ENCODE data around the gene RPL21.
"Not testable (repeated sequence)": the region's sequence is repeated elsewhere in the genome, so short reads cannot be mapped to it uniquely, and the experiment has no call there.

RPL21 gene

GRCh38 chr13:27251166-27252091, at the start of gene RPL21:
Gene RPL21 (plus strand): TSS chr13:27251558. CDS start chr13:27253777, 2,219 bp downstream.
- Histone ChIP-seq H3K9me3 (ENCODE audit: low read length) (no peaks in the 10 kb centered on the region), H3K4me3 (ENCODE audit: low read length) (peak within 1 kb of the TSS; percentile 78), H2AFZ (ENCODE audit: low read depth, low read length) (peak within 1 kb of the TSS; percentile 29), H3K4me1 (ENCODE audit: insufficient read depth, low read length) (peaks cover 24% of the 10 kb centered on the region), H3K27me3 (ENCODE audit: insufficient read depth, low read length) (no peaks in the 10 kb centered on the region), H3K36me3 (ENCODE audit: insufficient read depth, low read length) (peaks cover 35% of the 10 kb centered on the region)

DNA sequence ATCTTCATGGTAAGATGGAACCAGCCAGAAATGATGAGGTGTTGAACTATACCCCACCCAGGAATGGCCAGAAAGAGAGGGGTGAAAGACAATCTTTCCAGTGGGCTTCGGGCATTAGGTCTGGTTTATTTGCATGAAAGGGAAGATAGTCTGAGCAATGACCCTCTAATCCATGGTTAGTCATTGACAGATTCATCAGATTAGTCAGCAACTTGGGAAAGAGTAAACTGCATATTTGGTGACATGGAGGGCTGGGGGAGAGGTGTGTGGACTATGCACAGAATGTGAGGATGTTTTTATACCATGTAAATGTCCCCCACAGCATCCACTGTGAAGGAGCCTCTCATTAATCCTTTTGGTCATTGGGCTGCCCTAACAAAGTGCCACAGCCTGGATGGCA, 49.7 kb upstream of the RPL21 start:
- H2AFZ ChIP-seq (ENCODE audit: low read depth, low read length) = no peak overlapping the region
- no peaks in the 10 kb centered on the region for H3K36me3 ChIP-seq (ENCODE audit: insufficient read depth, low read length)
- no peaks in the 10 kb centered on the region for H3K27me3 ChIP-seq (ENCODE audit: insufficient read depth, low read length)
- H3K9me3 ChIP-seq (ENCODE audit: low read length) = no peaks in the 10 kb centered on the region
- no peaks in the 10 kb centered on the region for H3K4me1 ChIP-seq (ENCODE audit: insufficient read depth, low read length)
- H3K4me3 ChIP-seq (ENCODE audit: low read length) = no peak overlapping the region

GRCh38 chr13:27203186-27203585, 48.2 kb upstream of the RPL21 start:
- H3K36me3 ChIP-seq (ENCODE audit: insufficient read depth, low read length) = peaks cover 2% of the 10 kb centered on the region
- no peaks in the 10 kb centered on the region for H3K4me1 ChIP-seq (ENCODE audit: insufficient read depth, low read length)
- H2AFZ ChIP-seq (ENCODE audit: low read depth, low read length) = no peak overlapping the region
- H3K27me3 ChIP-seq (ENCODE audit: insufficient read depth, low read length) = no peaks in the 10 kb centered on the region
- H3K9me3 ChIP-seq (ENCODE audit: low read length) = no peaks in the 10 kb centered on the region
- H3K4me3 ChIP-seq (ENCODE audit: low read length) = no peak overlapping the region

- Histone ChIP-seq H3K36me3 (ENCODE audit: insufficient read depth, low read length) (peaks cover 2% of the 10 kb centered on the region), H2AFZ (ENCODE audit: low read depth, low read length) (no peak overlapping the region), H3K27me3 (ENCODE audit: insufficient read depth, low read length) (no peaks in the 10 kb centered on the region), H3K4me3 (ENCODE audit: low read length) (no peak overlapping the region), H3K4me1 (ENCODE audit: insufficient read depth, low read length) (no peaks in the 10 kb centered on the region), H3K9me3 (ENCODE audit: low read length) (no peaks in the 10 kb centered on the region)
These were observed 47.5 kb upstream of the RPL21 start for GRCh38 chr13:27203854-27204253.

GRCh38 chr13:27208514-27208913, 42.8 kb upstream of the RPL21 start:
- Histone ChIP-seq H2AFZ (ENCODE audit: low read depth, low read length) (no peak overlapping the region), H3K4me1 (ENCODE audit: insufficient read depth, low read length) (no peaks in the 10 kb centered on the region), H3K27me3 (ENCODE audit: insufficient read depth, low read length) (no peaks in the 10 kb centered on the region), H3K36me3 (ENCODE audit: insufficient read depth, low read length) (peaks cover 2% of the 10 kb centered on the region), H3K9me3 (ENCODE audit: low read length) (peaks cover 6% of the 10 kb centered on the region), H3K4me3 (ENCODE audit: low read length) (no peak overlapping the region)

DNA sequence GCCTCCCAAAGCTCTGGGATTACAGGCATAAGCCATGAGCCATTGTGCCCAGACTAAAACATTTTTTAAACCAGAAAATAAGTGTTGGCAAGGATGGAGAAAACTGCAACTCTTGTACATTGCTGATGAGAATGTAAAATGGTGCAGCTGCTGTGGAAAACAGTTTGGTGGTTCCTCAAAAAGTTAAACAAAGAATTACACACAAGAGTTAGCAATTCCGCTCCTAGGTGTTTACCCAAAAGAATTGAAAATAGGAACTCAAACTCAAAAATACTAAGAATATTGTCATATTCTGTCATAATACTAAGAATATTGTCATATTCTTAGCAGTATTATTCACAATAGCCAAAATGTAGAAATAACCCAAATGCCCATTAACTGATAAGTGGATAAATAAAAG, 40.1 kb upstream of the RPL21 start:
- Histone ChIP-seq H3K9me3 (ENCODE audit: low read length) (peaks cover 8% of the 10 kb centered on the region), H3K27me3 (ENCODE audit: insufficient read depth, low read length) (no peaks in the 10 kb centered on the region), H2AFZ (ENCODE audit: low read depth, low read length) (no peak overlapping the region), H3K4me1 (ENCODE audit: insufficient read depth, low read length) (no peaks in the 10 kb centered on the region), H3K4me3 (ENCODE audit: low read length) (no peak overlapping the region), H3K36me3 (ENCODE audit: insufficient read depth, low read length) (peaks cover 2% of the 10 kb centered on the region)

DNA sequence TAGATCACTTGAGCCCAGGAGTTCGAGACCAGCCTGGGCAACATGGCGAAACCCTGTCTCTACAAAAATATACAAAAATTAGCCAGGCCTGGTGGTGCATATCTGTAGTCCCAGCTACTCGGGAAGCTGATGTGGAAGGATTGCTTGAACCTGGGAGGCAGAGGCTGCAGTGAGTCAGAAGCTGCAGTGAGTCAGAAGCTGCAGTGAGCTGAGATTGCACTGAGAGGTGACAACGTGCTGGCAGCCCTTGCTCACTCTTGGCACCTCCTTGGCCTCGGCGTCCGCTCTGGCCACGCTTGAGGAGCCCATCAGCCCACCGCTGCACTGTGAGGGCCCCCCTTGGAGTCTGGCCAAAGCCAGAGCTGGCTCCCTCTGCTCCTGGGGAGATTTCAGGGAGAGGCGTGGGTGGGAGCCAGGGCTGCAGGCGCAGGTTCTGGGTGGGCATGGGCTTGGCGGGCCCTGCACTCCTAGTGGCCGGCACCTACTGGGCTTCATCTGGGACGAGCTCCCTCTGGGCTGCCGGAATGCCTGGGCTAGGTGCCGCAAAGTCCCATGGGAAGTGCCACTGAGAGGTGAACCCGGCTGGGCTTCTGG, 39.5 kb upstream of the RPL21 start:
- Histone ChIP-seq H3K4me1 (ENCODE audit: insufficient read depth, low read length) (no peaks in the 10 kb centered on the region), H3K9me3 (ENCODE audit: low read length) (peaks cover 10% of the 10 kb centered on the region), H3K36me3 (ENCODE audit: insufficient read depth, low read length) (peaks cover under 1% of the 10 kb centered on the region), H2AFZ (ENCODE audit: low read depth, low read length) (no peak overlapping the region), H3K27me3 (ENCODE audit: insufficient read depth, low read length) (no peaks in the 10 kb centered on the region), H3K4me3 (ENCODE audit: low read length) (no peak overlapping the region)

DNA sequence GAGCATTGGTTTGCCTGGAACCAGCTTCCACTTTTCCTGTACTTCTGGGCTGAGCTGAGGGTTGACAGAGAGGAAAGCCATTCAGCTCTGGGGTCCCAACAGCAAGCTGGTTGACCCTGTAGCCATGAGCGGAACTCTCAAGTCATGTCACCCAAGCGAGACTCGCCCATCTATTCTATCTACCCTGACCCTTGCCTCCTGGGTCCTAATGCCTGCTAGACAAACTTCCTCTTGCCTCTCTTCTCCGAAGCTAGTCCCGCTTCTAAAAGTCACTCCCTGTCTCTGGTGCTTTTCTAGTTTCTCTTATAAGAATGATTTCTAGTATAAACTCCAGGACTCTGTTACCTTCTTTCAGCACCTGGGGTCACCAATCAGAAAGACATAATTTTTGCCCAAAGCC, 38.0 kb upstream of the RPL21 start:
- not testable (repeated sequence) for H3K36me3 ChIP-seq (ENCODE audit: insufficient read depth, low read length); H2AFZ ChIP-seq (ENCODE audit: low read depth, low read length); H3K4me3 ChIP-seq (ENCODE audit: low read length); H3K4me1 ChIP-seq (ENCODE audit: insufficient read depth, low read length); H3K9me3 ChIP-seq (ENCODE audit: low read length); H3K27me3 ChIP-seq (ENCODE audit: insufficient read depth, low read length)

DNA sequence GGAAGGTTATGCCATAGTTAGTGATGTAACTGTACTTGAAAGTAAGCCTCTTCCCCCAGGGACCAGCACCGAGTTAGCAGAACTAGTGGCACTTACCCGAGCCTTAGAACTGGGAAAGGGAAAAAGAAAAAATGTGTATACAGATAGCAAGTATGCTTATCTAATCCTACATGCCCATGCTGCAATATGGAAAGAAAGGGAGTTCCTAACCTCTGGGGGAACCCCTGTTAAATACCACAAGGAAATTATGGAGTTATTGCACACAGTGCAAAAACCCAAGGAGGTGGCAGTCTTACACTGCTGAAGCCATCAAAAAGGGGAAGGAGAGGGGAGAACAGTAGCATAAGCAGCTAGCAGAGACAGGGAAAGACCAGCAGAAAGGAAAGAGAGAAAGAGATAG, 33.6 kb upstream of the RPL21 start:
- H3K27me3 ChIP-seq (ENCODE audit: insufficient read depth, low read length); H3K9me3 ChIP-seq (ENCODE audit: low read length); H3K36me3 ChIP-seq (ENCODE audit: insufficient read depth, low read length); H2AFZ ChIP-seq (ENCODE audit: low read depth, low read length); H3K4me1 ChIP-seq (ENCODE audit: insufficient read depth, low read length); H3K4me3 ChIP-seq (ENCODE audit: low read length): not testable (repeated sequence)

DNA sequence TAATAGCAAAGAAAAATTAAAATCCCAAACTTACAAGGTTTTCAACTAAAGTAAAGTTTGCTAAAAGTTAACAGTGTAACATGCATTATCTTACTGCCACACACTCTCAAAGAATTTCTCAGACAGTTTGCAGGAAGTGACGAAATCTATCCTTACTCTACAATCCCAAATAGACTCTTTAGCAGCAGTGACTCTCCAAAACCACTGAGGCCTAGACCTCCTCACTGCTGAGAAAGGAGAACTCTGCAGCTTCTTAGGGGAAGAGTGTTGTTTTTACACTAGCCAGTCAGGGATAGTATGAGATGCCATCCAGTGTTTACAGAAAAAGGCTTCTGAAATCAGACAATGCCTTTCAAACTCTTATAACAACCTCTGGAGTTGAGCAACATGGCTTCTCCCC, 32.5 kb upstream of the RPL21 start:
- not testable (repeated sequence) for H3K9me3 ChIP-seq (ENCODE audit: low read length); H3K4me1 ChIP-seq (ENCODE audit: insufficient read depth, low read length)

GRCh38 chr13:27219611-27220010, 31.7 kb upstream of the RPL21 start:
- H3K9me3 ChIP-seq (ENCODE audit: low read length) = peaks cover 4% of the 10 kb centered on the region
- no peaks in the 10 kb centered on the region for H3K36me3 ChIP-seq (ENCODE audit: insufficient read depth, low read length)
- no peak overlapping the region for H3K4me3 ChIP-seq (ENCODE audit: low read length)
- no peaks in the 10 kb centered on the region for H3K4me1 ChIP-seq (ENCODE audit: insufficient read depth, low read length)
- H2AFZ ChIP-seq (ENCODE audit: low read depth, low read length) = no peak overlapping the region
- H3K27me3 ChIP-seq (ENCODE audit: insufficient read depth, low read length) = no peaks in the 10 kb centered on the region

More for the DNA sequence above, 32.5 kb upstream of the RPL21 start:
- not testable (repeated sequence) for H2AFZ ChIP-seq (ENCODE audit: low read depth, low read length); H3K27me3 ChIP-seq (ENCODE audit: insufficient read depth, low read length); H3K4me3 ChIP-seq (ENCODE audit: low read length); H3K36me3 ChIP-seq (ENCODE audit: insufficient read depth, low read length)

GRCh38 chr13:27222100-27222499, 29.3 kb upstream of the RPL21 start:
- not testable (repeated sequence) for H3K9me3 ChIP-seq (ENCODE audit: low read length); H2AFZ ChIP-seq (ENCODE audit: low read depth, low read length); H3K4me3 ChIP-seq (ENCODE audit: low read length); H3K4me1 ChIP-seq (ENCODE audit: insufficient read depth, low read length); H3K27me3 ChIP-seq (ENCODE audit: insufficient read depth, low read length); H3K36me3 ChIP-seq (ENCODE audit: insufficient read depth, low read length)

GRCh38 chr13:27226991-27227390, 24.4 kb upstream of the RPL21 start:
- Histone ChIP-seq H3K27me3 (ENCODE audit: insufficient read depth, low read length) (no peaks in the 10 kb centered on the region), H2AFZ (ENCODE audit: low read depth, low read length) (no peak overlapping the region), H3K36me3 (ENCODE audit: insufficient read depth, low read length) (no peaks in the 10 kb centered on the region)

More at GRCh38 chr13:27226991-27227390, 24.4 kb upstream of the RPL21 start:
- Histone ChIP-seq H3K4me3 (ENCODE audit: low read length) (no peak overlapping the region), H3K4me1 (ENCODE audit: insufficient read depth, low read length) (no peaks in the 10 kb centered on the region), H3K9me3 (ENCODE audit: low read length) (no peaks in the 10 kb centered on the region)

Data from neuron (in vitro differentiated cells).